OCI-LY7 (cell line): Measurements from ENCODE around the gene NTPCR.

Experiments used
- EZH2phosphoT487 ChIP-seq: fragments of 200-600 bp; sonication (generic); IDR thresholded peaks from 2 replicates; pipeline ENCODE4 v1.6.1; 2018; ENCODE audit warnings: low read depth, borderline replicate concordance, mild to moderate bottlenecking, mixed run types, antibody characterized with exemption, low read length, moderate library complexity, mixed read lengths
- TF ChIP-seq, protein P1 (sequence below): fragments of 200-600 bp; sonication (generic); conservative IDR thresholded peaks from 2 replicates; pipeline ENCODE4 v1.5.1; 2014; ENCODE audit warnings: mild to moderate bottlenecking, antibody characterized with exemption, low read length, moderate library complexity, mixed read lengths

DNA sequence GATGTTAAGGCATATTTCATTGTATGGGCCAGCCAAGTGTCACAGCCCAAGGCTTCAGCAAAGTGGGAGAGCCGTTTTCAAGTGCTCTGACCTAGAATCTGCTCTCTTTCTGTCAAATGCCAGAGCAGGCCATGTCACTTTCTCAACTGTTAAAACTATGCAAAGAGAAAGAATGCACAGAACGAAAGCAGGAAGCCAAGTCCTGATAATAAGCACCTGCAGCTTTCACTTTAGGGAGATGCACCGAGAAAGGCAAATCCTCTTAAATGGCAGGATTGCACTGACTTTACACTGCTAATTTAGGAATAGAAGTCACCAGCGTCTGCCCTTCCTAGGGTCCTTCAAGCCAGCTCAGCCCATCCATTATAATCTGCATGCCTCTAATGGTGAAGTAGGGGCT lies 49.2 kb upstream of the NTPCR start:
- TF ChIP-seq, protein P1, sequence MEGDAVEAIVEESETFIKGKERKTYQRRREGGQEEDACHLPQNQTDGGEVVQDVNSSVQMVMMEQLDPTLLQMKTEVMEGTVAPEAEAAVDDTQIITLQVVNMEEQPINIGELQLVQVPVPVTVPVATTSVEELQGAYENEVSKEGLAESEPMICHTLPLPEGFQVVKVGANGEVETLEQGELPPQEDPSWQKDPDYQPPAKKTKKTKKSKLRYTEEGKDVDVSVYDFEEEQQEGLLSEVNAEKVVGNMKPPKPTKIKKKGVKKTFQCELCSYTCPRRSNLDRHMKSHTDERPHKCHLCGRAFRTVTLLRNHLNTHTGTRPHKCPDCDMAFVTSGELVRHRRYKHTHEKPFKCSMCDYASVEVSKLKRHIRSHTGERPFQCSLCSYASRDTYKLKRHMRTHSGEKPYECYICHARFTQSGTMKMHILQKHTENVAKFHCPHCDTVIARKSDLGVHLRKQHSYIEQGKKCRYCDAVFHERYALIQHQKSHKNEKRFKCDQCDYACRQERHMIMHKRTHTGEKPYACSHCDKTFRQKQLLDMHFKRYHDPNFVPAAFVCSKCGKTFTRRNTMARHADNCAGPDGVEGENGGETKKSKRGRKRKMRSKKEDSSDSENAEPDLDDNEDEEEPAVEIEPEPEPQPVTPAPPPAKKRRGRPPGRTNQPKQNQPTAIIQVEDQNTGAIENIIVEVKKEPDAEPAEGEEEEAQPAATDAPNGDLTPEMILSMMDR, result no peak
- no peak for TF ChIP-seq EZH2phosphoT487
